NB4 (cell line): Measurements from ENCODE around the gene KCNAB1.
"Not testable (repeated sequence)": the region's sequence is repeated elsewhere in the genome, so short reads cannot be mapped to it uniquely, and the experiment has no call there.

Experiments used
- POLR2A ChIP-seq: IDR thresholded peaks from 2 replicates; pipeline ENCODE4 v1.6.1; 2011; ENCODE audit warnings: mild to moderate bottlenecking; ENCODE audit not compliant: insufficient read length; ENCODE audit errors: extremely low read depth
- TF ChIP-seq, protein P1 (sequence below): IDR thresholded peaks from one replicate; pipeline ENCODE4 v1.5.1; 2012; ENCODE audit warnings: low read depth, low read length
- TF ChIP-seq, protein P2 (sequence below): IDR thresholded peaks from 2 replicates; pipeline ENCODE4 v1.6.1; 2011; ENCODE audit warnings: low read depth, low read length

DNA sequence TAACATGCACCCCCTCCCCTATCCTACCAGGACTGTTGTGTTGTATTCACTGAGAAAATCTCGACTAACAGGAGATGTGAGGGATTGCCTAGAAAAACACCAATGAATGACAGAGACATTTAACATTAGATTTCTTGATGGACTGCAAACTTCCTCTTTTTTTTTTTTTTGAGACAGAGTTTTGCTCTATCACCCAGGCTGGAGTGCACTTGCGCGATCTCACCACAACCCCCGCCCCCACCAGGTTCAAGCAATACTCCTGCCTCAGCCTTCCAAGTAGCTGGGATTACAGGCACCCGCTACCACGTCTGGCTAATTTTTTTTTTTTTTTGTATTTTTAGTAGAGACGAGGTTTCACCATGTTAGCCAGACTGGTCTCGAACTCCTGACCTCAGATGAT lies 17.0 kb downstream of the KCNAB1 start:
- TF ChIP-seq, protein P1, sequence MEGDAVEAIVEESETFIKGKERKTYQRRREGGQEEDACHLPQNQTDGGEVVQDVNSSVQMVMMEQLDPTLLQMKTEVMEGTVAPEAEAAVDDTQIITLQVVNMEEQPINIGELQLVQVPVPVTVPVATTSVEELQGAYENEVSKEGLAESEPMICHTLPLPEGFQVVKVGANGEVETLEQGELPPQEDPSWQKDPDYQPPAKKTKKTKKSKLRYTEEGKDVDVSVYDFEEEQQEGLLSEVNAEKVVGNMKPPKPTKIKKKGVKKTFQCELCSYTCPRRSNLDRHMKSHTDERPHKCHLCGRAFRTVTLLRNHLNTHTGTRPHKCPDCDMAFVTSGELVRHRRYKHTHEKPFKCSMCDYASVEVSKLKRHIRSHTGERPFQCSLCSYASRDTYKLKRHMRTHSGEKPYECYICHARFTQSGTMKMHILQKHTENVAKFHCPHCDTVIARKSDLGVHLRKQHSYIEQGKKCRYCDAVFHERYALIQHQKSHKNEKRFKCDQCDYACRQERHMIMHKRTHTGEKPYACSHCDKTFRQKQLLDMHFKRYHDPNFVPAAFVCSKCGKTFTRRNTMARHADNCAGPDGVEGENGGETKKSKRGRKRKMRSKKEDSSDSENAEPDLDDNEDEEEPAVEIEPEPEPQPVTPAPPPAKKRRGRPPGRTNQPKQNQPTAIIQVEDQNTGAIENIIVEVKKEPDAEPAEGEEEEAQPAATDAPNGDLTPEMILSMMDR = not testable (repeated sequence)
- TF ChIP-seq POLR2A = not testable (repeated sequence)
- TF ChIP-seq, protein P2, sequence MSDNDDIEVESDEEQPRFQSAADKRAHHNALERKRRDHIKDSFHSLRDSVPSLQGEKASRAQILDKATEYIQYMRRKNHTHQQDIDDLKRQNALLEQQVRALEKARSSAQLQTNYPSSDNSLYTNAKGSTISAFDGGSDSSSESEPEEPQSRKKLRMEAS = not testable (repeated sequence)
